Thyroid gland (tissue), 4 donors: ENCODE measurements around the gene SLC26A3. TPM values are rescaled to one million over a fixed set of nuclear protein-coding genes. Genes with fewer than 3 reads are reported as not detected.

Experiments used
- DNase-seq, 2 donors: peaks; one replicate each; pipeline ENCODE4 v3.0.0-alpha.2; 2019
- H3K27ac ChIP-seq, 3 donors: fragments of 200-600 bp; sonication (generic); 1 replicate in 2 of 3; 2 replicates in 1 of 3; pipeline ENCODE4 v1.5.1; 2016 to 2019; ENCODE audit warnings: mild to moderate bottlenecking in 1 of 3, moderate library complexity in 1 of 3
- H3K27me3 ChIP-seq: fragments of 200-600 bp; sonication (generic); one replicate; pipeline ENCODE4 v1.5.1; 2019
- H3K36me3 ChIP-seq, 2 donors: fragments of 200-600 bp; sonication (generic); one replicate each; pipeline ENCODE4 v1.5.1; 2016 to 2019
- H3K4me1 ChIP-seq, 2 donors: fragments of 200-600 bp; sonication (generic); one replicate each; pipeline ENCODE4 v1.5.1; 2017 to 2019
- H3K4me3 ChIP-seq, 3 donors: fragments of 200-600 bp; sonication (generic); replicated peaks in 1 of 3; 1 replicate in 2 of 3; 2 replicates in 1 of 3; pipeline ENCODE4 v1.5.1; 2016; ENCODE audit warnings: mild to moderate bottlenecking in 1 of 3
- H3K9me3 ChIP-seq: fragments of 200-600 bp; sonication (generic); one replicate; pipeline ENCODE4 v1.5.1; 2017
- CTCF ChIP-seq, 6 experiments: fragments of 200-600 bp in 3 of 6; fragments of 450-650 bp in 3 of 6; sonication (generic) in 3 of 6; IDR thresholded peaks; one replicate each; pipeline ENCODE4 v1.5.1; 2016 to 2019; ENCODE audit warnings: antibody characterized with exemption in 6 of 6, mild to moderate bottlenecking in 2 of 6, inconsistent platforms in 1 of 6, moderate library complexity in 1 of 6
- POLR2A ChIP-seq, 2 donors: fragments of 450-650 bp; IDR thresholded peaks; one replicate each; pipeline ENCODE4 v1.6.1; 2017; ENCODE audit warnings: antibody characterized with exemption in 2 of 2, mild to moderate bottlenecking in 2 of 2, moderate library complexity in 1 of 2
- WGBS, 2 donors: methylation state at CpG; one replicate each; pipeline ENCODE4 v1.1.5; 2017; 5-methylcytosine and 5-hydroxymethylcytosine counted together
- intact Hi-C: fragments of 100-400 bp; cut with DNase I; formaldehyde crosslinking; loops from one replicate; pipeline ENCODE4 v1.15.1; 2023
- total RNA-seq, 4 donors: library from RNA; depleted of rRNA; stranded (reverse); fragments of >200 nt; gene quantifications; one replicate each; pipeline ENCODE4 v1.2.3, GENCODE V29; 2016

Gene SLC26A3
- total RNA-seq, 4 donors from 2014 or later = 0.45 TPM; not detected in 3

- H3K36me3 ChIP-seq = no peaks in the 10 kb centered on the region
- no peak for DNase-seq
- TF ChIP-seq POLR2A (IDR thresholded peaks at IDR 0.05) (no peak), CTCF (IDR thresholded peaks at IDR 0.05) (no peak)
- no peaks in the 10 kb centered on the region for H3K9me3 ChIP-seq
- peaks cover 0 to 4% of the 10 kb centered on the region in 2 donors for H3K4me1 ChIP-seq
- no peak overlapping the region for H3K27ac ChIP-seq
- intact Hi-C loops = no loop called here
- no peaks in the 10 kb centered on the region for H3K27me3 ChIP-seq
- no peak overlapping the region for H3K4me3 ChIP-seq
These were observed 43.3 kb upstream of the SLC26A3 start for GRCh38 chr7:107846324-107846723.

GRCh38 chr7:107843184-107843583 is 40.2 kb upstream of the SLC26A3 start:
- no peak overlapping the region for H3K4me3 ChIP-seq
- no peak overlapping the region for H3K27ac ChIP-seq
- no peaks in the 10 kb centered on the region for H3K36me3 ChIP-seq
- 94 to 96% methylated on average over 16 of the region's 16 CpGs for WGBS, 2 donors
- no peaks in the 10 kb centered on the region for H3K9me3 ChIP-seq
- DNase-seq = no peak
- intact Hi-C loops = no loop called here
- peaks cover 0 to 4% of the 10 kb centered on the region in 2 donors for H3K4me1 ChIP-seq
- H3K27me3 ChIP-seq = no peaks in the 10 kb centered on the region
- TF ChIP-seq CTCF (IDR thresholded peaks at IDR 0.05) (no peak), POLR2A (IDR thresholded peaks at IDR 0.05) (no peak)

GRCh38 chr7:107842213-107842612 is 39.2 kb upstream of the SLC26A3 start:
- Histone ChIP-seq H3K9me3 (no peaks in the 10 kb centered on the region), H3K4me1 (peaks cover 0 to 4% of the 10 kb centered on the region in 2 donors), H3K27me3 (no peaks in the 10 kb centered on the region), H3K36me3 (no peaks in the 10 kb centered on the region), H3K4me3 (no peak overlapping the region), H3K27ac (no peak overlapping the region)
- 94 to 95% methylated on average over 3 of the region's 3 CpGs for WGBS, 2 donors
- TF ChIP-seq CTCF (IDR thresholded peaks at IDR 0.05) = no peak
- no peak for DNase-seq
- intact Hi-C loops = no loop called here

GRCh38 chr7:107838816-107839565 is 36.0 kb upstream of the SLC26A3 start:
- H3K4me1 ChIP-seq = no peaks in the 10 kb centered on the region
- 91 to 92% methylated on average over 5 of the region's 5 CpGs for WGBS, 2 donors
- TF ChIP-seq CTCF (IDR thresholded peaks at IDR 0.05) = no peak
- no peak for TF ChIP-seq POLR2A (IDR thresholded peaks at IDR 0.05)
- no peak overlapping the region for H3K27ac ChIP-seq
- DNase-seq = no peak
- H3K4me3 ChIP-seq = no peak overlapping the region
- H3K9me3 ChIP-seq = no peaks in the 10 kb centered on the region
- intact Hi-C loops = no loop called here
- no peaks in the 10 kb centered on the region for H3K27me3 ChIP-seq
- H3K36me3 ChIP-seq = no peaks in the 10 kb centered on the region

- 88 to 93% methylated on average over 3 of the region's 3 CpGs for WGBS, 2 donors
- no peaks in the 10 kb centered on the region for H3K36me3 ChIP-seq
- H3K9me3 ChIP-seq = no peaks in the 10 kb centered on the region
- no peak overlapping the region for H3K4me3 ChIP-seq
- no peaks in the 10 kb centered on the region for H3K4me1 ChIP-seq
- H3K27ac ChIP-seq = no peak overlapping the region
- no peak for DNase-seq
- TF ChIP-seq POLR2A (IDR thresholded peaks at IDR 0.05) (no peak), CTCF (IDR thresholded peaks at IDR 0.05) (no peak)
- no peaks in the 10 kb centered on the region for H3K27me3 ChIP-seq
- intact Hi-C loops = no loop called here
These were observed 35.1 kb upstream of the SLC26A3 start for GRCh38 chr7:107838024-107838601.
